ENCODE data around the gene MITF. TPM values are rescaled to one million over a fixed set of nuclear protein-coding genes. Genes with fewer than 3 reads are reported as not detected.
"Not testable (repeated sequence)": the region's sequence is repeated elsewhere in the genome, so short reads cannot be mapped to it uniquely, and the experiment has no call there.

Gene MITF
- total RNA-seq, 4 donors from 2014 or later, result 19.4 to 35.3 (median 21.7) TPM

DNA sequence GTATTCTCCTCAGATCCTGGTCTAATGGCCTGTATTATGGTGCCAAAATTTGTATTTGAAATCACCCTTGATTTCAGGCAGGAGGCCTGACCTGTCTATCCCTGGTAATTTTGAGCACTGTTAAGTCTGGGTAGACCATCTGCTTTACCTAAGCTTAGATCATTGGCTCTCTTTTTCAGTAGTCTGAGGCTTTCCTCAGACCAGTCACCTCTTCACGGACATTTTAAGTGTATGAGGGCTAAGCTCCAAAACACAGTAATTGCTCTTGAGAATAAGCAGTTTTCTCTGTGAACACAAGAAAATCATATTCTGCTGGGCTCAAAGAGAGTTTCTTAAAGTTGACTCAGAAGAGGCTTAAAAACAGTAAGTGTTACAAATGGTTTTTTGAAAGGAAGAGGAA, 168.3 kb downstream of the MITF start:
- TF ChIP-seq POLR2AphosphoS5 (IDR thresholded peaks at IDR 0.05) (no peak), EP300 (IDR thresholded peaks at IDR 0.05) (no peak), POLR2A (IDR thresholded peaks at IDR 0.05) (no peak)
- TF ChIP-seq, protein P1, sequence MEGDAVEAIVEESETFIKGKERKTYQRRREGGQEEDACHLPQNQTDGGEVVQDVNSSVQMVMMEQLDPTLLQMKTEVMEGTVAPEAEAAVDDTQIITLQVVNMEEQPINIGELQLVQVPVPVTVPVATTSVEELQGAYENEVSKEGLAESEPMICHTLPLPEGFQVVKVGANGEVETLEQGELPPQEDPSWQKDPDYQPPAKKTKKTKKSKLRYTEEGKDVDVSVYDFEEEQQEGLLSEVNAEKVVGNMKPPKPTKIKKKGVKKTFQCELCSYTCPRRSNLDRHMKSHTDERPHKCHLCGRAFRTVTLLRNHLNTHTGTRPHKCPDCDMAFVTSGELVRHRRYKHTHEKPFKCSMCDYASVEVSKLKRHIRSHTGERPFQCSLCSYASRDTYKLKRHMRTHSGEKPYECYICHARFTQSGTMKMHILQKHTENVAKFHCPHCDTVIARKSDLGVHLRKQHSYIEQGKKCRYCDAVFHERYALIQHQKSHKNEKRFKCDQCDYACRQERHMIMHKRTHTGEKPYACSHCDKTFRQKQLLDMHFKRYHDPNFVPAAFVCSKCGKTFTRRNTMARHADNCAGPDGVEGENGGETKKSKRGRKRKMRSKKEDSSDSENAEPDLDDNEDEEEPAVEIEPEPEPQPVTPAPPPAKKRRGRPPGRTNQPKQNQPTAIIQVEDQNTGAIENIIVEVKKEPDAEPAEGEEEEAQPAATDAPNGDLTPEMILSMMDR (IDR thresholded peaks at IDR 0.05), result no peak
- no peaks in the 10 kb centered on the region for H3K36me3 ChIP-seq
- DNase-seq (ENCODE audit: low spot score in 2 of 2), result no peak
- H3K4me3 ChIP-seq, result no peak overlapping the region
- no peaks in the 10 kb centered on the region for H3K27me3 ChIP-seq
- WGBS, result 55% methylated on average over 1 of the region's 1 CpG
- no peak overlapping the region for H3K27ac ChIP-seq
- H3K9me3 ChIP-seq, result no peaks in the 10 kb centered on the region
- H3K4me1 ChIP-seq, result no peaks in the 10 kb centered on the region

- H3K4me1 ChIP-seq; DNase-seq (ENCODE audit: low spot score in 2 of 2); H3K27me3 ChIP-seq; H3K27ac ChIP-seq; H3K4me3 ChIP-seq; H3K36me3 ChIP-seq; H3K9me3 ChIP-seq: not testable (repeated sequence)
Observed at GRCh38 chr3:69909859-69910258, 170.6 kb downstream of the MITF start.

- Histone ChIP-seq H3K27me3 (no peaks in the 10 kb centered on the region), H3K4me3 (no peak overlapping the region), H3K27ac (no peak overlapping the region), H3K36me3 (peaks cover 3% of the 10 kb centered on the region), H3K9me3 (peaks cover 3% of the 10 kb centered on the region), H3K4me1 (no peaks in the 10 kb centered on the region)
- no peak for DNase-seq (ENCODE audit: low spot score in 2 of 2)
- TF ChIP-seq POLR2A (IDR thresholded peaks at IDR 0.05), result no peak
- no peak for TF ChIP-seq EP300 (IDR thresholded peaks at IDR 0.05)
- no peak for TF ChIP-seq POLR2AphosphoS5 (IDR thresholded peaks at IDR 0.05)
- TF ChIP-seq, protein P1 (IDR thresholded peaks at IDR 0.05), result no peak
- whole genome bisulfite sequencing, result 89% methylated on average over 3 of the region's 3 CpGs
Observed at GRCh38 chr3:69913422-69913821, 174.2 kb downstream of the MITF start.

DNA sequence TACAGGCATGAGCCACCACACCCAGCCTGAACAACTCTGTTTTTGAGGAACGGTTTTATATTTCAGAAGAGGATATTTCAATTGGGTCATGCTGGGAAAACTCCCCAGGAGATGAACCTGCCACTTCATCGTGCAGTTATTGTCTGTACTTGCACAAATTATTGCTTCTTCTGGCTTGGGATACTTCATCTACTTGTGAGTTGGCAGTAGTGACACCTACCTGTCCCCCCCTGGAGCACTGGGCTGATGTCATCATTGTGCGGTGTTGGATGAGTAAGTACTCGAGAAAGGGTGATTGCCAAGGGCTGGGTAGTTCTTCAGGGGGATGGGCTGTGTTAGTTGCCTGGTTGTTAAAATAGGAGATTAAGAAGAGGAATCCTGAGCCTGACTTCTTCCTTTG, 175.1 kb downstream of the MITF start:
- DNase-seq (ENCODE audit: low spot score in 2 of 2), result no peak
- WGBS, result 63% methylated on average over 4 of the region's 4 CpGs
- Histone ChIP-seq H3K27ac (no peak overlapping the region), H3K36me3 (peaks cover 3% of the 10 kb centered on the region), H3K27me3 (no peaks in the 10 kb centered on the region), H3K4me3 (no peak overlapping the region), H3K9me3 (peaks cover 3% of the 10 kb centered on the region), H3K4me1 (no peaks in the 10 kb centered on the region)
- no peak for TF ChIP-seq POLR2AphosphoS5 (IDR thresholded peaks at IDR 0.05)
- TF ChIP-seq, protein P1 (IDR thresholded peaks at IDR 0.05), result no peak
- no peak for TF ChIP-seq POLR2A (IDR thresholded peaks at IDR 0.05)
- TF ChIP-seq EP300 (IDR thresholded peaks at IDR 0.05), result no peak

- TF ChIP-seq POLR2A (IDR thresholded peaks at IDR 0.05) (no peak), EP300 (IDR thresholded peaks at IDR 0.05) (no peak), POLR2AphosphoS5 (IDR thresholded peaks at IDR 0.05) (no peak)
- TF ChIP-seq, protein P1 (IDR thresholded peaks at IDR 0.05), result no peak
- H3K4me3 ChIP-seq, result no peak overlapping the region
Observed at GRCh38 chr3:69915726-69916125, 176.5 kb downstream of the MITF start.

GRCh38 chr3:69920009-69920408, 180.7 kb downstream of the MITF start:
- H3K27ac ChIP-seq; H3K4me3 ChIP-seq; H3K9me3 ChIP-seq; H3K36me3 ChIP-seq; H3K4me1 ChIP-seq; H3K27me3 ChIP-seq; DNase-seq (ENCODE audit: low spot score in 2 of 2): not testable (repeated sequence)
- WGBS, result 74% methylated on average over 10 of the region's 10 CpGs
- TF ChIP-seq, protein P1 (IDR thresholded peaks at IDR 0.05), result peak in 1 of 2 donors; percentile 27

More at GRCh38 chr3:69915726-69916125, 176.5 kb downstream of the MITF start:
- Histone ChIP-seq H3K36me3 (peaks cover 3% of the 10 kb centered on the region), H3K4me1 (no peaks in the 10 kb centered on the region), H3K9me3 (peaks cover 3% of the 10 kb centered on the region), H3K27ac (no peak overlapping the region), H3K27me3 (no peaks in the 10 kb centered on the region)
- DNase-seq (ENCODE audit: low spot score in 2 of 2), result no peak

Data from suprapubic skin (tissue), 4 donors.